BLaER1 treated with 17β-estradiol and CSF1 and Interleukin-3, amounts not matched to agents 10 nM and 100 nM (cell line): ENCODE data around the gene OR2A42.
"Not testable (repeated sequence)": the region's sequence is repeated elsewhere in the genome, so short reads cannot be mapped to it uniquely, and the experiment has no call there.

ENCODE experiments used
- H3K27ac ChIP-seq, 11 experiments: shearing (Covaris generic); formaldehyde crosslinking; 2 replicates each; pipeline ENCODE4 v1.8.1; 2022
- H3K27me3 ChIP-seq, 11 experiments: shearing (Covaris generic); formaldehyde crosslinking; 2 replicates each; pipeline ENCODE4 v1.8.1; 2022
- H3K36me3 ChIP-seq, 11 experiments: shearing (Covaris generic); formaldehyde crosslinking; 2 replicates each; pipeline ENCODE4 v1.8.1; 2022
- H3K4me1 ChIP-seq, 10 experiments: shearing (Covaris generic); formaldehyde crosslinking; 2 replicates each; pipeline ENCODE4 v1.8.1; 2022
- H3K4me2 ChIP-seq, 11 experiments: shearing (Covaris generic); formaldehyde crosslinking; 2 replicates each; pipeline ENCODE4 v1.8.1; 2022
- H3K4me3 ChIP-seq, 10 experiments: shearing (Covaris generic); formaldehyde crosslinking; 2 replicates each; pipeline ENCODE4 v1.8.1; 2022
- H3K9ac ChIP-seq, 11 experiments: shearing (Covaris generic); formaldehyde crosslinking; 2 replicates each; pipeline ENCODE4 v1.8.1; 2022
- H3K9me3 ChIP-seq, 11 experiments: shearing (Covaris generic); formaldehyde crosslinking; replicated peaks in 1 of 11; 2 replicates each; pipeline ENCODE4 v1.8.1; 2022
- H4K20me1 ChIP-seq, 11 experiments: shearing (Covaris generic); formaldehyde crosslinking; 2 replicates each; pipeline ENCODE4 v1.8.1; 2022

OR2A42 gene

GRCh38 chr7:144218581-144218980 is 20.8 kb downstream of the OR2A42 start:
- not testable (repeated sequence) for H3K27me3 ChIP-seq, H3K9ac ChIP-seq, H3K4me2 ChIP-seq, H3K4me1 ChIP-seq, H4K20me1 ChIP-seq, H3K36me3 ChIP-seq, H3K4me3 ChIP-seq, H3K27ac ChIP-seq, H3K9me3 ChIP-seq

DNA sequence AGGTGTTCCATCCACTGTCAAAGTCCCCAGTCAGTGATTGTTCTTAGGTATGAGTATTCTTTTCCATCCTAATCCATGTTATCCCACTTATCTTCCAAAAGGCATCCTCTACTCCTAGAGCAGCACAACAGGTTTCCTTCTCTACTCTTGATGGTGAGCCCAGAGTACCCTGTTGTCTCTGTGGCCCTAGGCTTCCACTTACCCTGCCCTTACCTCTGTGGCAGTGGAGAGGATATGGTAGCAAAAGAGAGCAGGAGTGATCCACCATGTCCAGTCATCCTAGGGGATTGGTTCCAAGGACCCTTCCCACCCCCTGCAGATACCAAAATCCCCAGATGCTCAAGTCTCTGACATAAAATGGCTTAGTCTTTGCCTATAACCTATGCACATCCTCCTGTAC is 22.2 kb downstream of the OR2A42 start:
- H3K27me3 ChIP-seq, H3K36me3 ChIP-seq, H3K4me2 ChIP-seq, H3K4me1 ChIP-seq, H3K4me3 ChIP-seq, H3K9me3 ChIP-seq, H4K20me1 ChIP-seq, H3K9ac ChIP-seq, H3K27ac ChIP-seq: not testable (repeated sequence)

GRCh38 chr7:144205306-144205705 is 34.1 kb downstream of the OR2A42 start:
- H3K9me3 ChIP-seq, H3K4me3 ChIP-seq, H3K9ac ChIP-seq, H3K27ac ChIP-seq, H3K27me3 ChIP-seq, H3K4me1 ChIP-seq, H3K4me2 ChIP-seq, H3K36me3 ChIP-seq, H4K20me1 ChIP-seq: not testable (repeated sequence)

DNA sequence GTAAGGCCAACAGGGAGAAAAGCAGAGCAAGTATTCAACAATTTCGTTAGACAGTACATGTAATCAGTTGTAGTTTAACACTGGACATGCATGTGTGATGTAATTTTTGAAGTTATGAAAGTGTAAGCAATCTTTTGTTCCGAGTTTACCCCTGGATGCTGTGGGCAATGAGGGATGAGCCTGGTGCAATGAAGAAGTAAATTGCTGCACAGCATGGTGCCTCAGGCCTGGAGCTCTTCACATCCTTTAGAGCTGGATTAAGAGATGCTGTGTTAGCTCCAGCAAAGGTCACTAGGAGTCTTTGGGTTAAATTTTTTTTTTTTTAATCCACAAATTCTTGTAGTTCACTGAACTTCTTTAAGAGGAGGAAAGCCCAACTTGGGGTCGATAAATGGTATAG is 36.3 kb downstream of the OR2A42 start:
- not testable (repeated sequence) for H3K27me3 ChIP-seq, H3K4me2 ChIP-seq, H3K9ac ChIP-seq, H3K4me1 ChIP-seq, H3K4me3 ChIP-seq, H3K36me3 ChIP-seq, H3K27ac ChIP-seq, H4K20me1 ChIP-seq, H3K9me3 ChIP-seq

GRCh38 chr7:144201978-144202377 is 37.4 kb downstream of the OR2A42 start:
- not testable (repeated sequence) for H3K9ac ChIP-seq, H3K9me3 ChIP-seq, H3K36me3 ChIP-seq, H3K4me1 ChIP-seq, H3K27me3 ChIP-seq, H3K27ac ChIP-seq, H4K20me1 ChIP-seq, H3K4me2 ChIP-seq, H3K4me3 ChIP-seq

DNA sequence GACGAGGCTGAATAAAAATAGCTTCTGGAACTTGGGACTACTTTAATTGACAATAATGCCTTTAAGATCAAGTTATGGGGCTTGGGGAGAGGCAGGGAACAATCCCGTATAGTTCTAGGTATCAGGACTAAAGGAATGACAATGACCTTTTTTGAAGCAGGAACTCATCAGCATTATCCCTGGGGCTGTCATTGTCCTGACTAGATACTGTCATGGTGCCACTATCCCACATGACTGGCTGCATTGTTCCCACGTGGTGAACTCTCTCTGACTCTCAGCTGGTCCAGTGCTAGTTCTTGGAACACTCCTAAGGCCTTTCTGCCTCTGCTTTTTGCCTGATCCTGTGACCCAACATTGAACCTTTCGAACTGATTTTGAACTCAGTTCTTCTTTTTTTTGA is 40.5 kb downstream of the OR2A42 start:
- not testable (repeated sequence) for H3K4me3 ChIP-seq, H3K4me1 ChIP-seq, H3K27me3 ChIP-seq, H3K9ac ChIP-seq, H4K20me1 ChIP-seq, H3K36me3 ChIP-seq, H3K9me3 ChIP-seq, H3K4me2 ChIP-seq, H3K27ac ChIP-seq

DNA sequence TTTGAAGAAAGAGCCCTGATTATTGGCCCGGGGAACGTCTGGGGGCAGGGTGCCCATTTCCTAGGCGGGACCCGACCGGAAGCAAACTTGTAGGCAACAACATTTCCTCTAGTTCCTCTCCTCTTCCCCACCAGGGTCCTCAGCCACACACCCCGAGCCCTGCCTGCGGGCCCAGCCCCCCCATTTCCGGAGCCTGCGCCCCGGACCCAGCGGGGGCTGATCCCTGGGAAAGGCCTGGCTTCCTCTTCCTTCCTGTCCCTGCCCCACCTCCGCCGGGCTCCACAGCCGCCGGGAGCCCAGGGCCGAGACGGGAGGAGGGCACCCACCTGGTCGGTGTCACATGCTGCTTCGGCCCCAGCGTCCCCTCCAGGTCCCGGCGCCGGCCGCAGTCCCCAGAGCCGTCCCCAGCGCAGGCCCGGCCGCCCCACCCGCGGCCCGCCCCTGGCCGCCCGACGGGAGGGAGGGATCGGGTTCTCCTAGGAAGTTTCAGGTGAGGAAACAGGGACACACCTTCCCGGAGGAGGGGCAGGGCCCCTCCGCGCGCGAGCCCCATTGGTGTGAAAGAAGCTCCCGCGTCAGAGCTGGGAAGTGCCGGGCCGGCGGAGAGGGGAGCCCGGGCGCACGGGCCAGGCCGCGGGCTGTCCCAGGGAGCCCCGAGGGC is 44.1 kb downstream of the OR2A42 start, which contains the start of gene ARHGEF35:
TSS of gene ARHGEF35 (minus strand) at position 622 of the 661 bp plus-strand sequence. CDS start 7,450 bp downstream, outside the sequence.
- H3K4me3 ChIP-seq = peak within 1 kb of the TSS in 3 of 10 experiments; percentile 41 to 50 (median 42); a peak in 3 of 20 replicates
- H3K4me1 ChIP-seq, H3K4me2 ChIP-seq, H3K36me3 ChIP-seq, H3K27me3 ChIP-seq, H3K9ac ChIP-seq, H4K20me1 ChIP-seq, H3K27ac ChIP-seq, H3K9me3 ChIP-seq: not testable (repeated sequence)

GRCh38 chr7:144194453-144194852 is 45.0 kb downstream of the OR2A42 start:
- not testable (repeated sequence) for H4K20me1 ChIP-seq, H3K9me3 ChIP-seq, H3K27me3 ChIP-seq, H3K4me2 ChIP-seq, H3K27ac ChIP-seq, H3K9ac ChIP-seq, H3K4me1 ChIP-seq, H3K36me3 ChIP-seq, H3K4me3 ChIP-seq

- H3K9me3 ChIP-seq, H4K20me1 ChIP-seq, H3K27me3 ChIP-seq, H3K36me3 ChIP-seq, H3K9ac ChIP-seq, H3K27ac ChIP-seq, H3K4me2 ChIP-seq, H3K4me3 ChIP-seq, H3K4me1 ChIP-seq: not testable (repeated sequence)
These were observed 45.6 kb downstream of the OR2A42 start for GRCh38 chr7:144193782-144194181.

GRCh38 chr7:144188578-144189171 is 50.7 kb downstream of the OR2A42 start:
- H3K9ac ChIP-seq, H3K27me3 ChIP-seq, H3K4me1 ChIP-seq, H3K4me2 ChIP-seq, H3K9me3 ChIP-seq, H3K4me3 ChIP-seq, H4K20me1 ChIP-seq, H3K36me3 ChIP-seq, H3K27ac ChIP-seq: not testable (repeated sequence)

DNA sequence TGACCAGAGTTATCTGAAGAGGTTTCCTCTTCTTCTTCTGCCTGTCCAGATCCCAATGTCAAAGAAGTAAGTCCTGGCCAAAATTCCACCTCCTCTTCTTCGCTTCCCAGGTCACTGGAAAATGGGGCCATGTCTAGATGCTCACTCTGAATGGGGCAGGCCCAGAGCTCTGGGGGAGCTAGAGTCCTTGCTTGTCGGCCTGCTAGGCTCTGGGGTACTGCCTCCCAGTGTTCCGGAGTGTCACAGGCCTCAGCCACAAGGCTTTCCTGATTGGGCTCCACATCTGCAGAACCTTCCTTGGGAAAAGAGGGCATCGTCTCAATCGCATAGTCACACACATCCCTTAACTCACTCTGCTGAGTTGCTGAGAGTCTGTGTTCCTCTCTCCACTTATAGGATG is 51.6 kb downstream of the OR2A42 start:
- H3K4me3 ChIP-seq, H3K27ac ChIP-seq, H3K27me3 ChIP-seq, H3K4me1 ChIP-seq, H3K9me3 ChIP-seq, H4K20me1 ChIP-seq, H3K36me3 ChIP-seq, H3K9ac ChIP-seq, H3K4me2 ChIP-seq: not testable (repeated sequence)

DNA sequence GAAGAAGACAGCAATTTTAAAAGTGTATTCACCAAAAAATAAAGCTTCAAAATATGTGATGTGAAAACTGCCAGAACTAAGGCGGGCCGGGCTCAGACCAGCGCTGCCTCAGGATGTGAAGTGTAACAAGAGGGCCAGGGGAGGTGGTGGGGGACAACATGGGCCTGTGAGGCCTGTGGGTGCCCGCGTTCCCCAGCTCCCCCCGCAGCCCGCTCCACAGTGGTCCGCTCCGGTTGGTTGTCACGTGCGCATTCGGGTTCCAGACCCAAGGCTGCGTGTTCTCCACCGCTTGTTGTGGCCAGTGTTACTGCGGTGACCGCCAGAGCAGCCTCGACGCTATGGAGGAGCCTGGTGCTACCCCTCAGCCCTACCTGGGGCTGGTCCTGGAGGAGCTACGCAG is 56.2 kb downstream of the OR2A42 start, which contains the start of gene CTAGE4:
TSS of gene CTAGE4 (plus strand) at position 301 of the 400 bp plus-strand sequence. CDS start at position 339, 38 bp downstream.
- not testable (repeated sequence) for H3K4me2 ChIP-seq, H4K20me1 ChIP-seq, H3K4me1 ChIP-seq, H3K36me3 ChIP-seq, H3K9ac ChIP-seq, H3K9me3 ChIP-seq, H3K27ac ChIP-seq, H3K27me3 ChIP-seq, H3K4me3 ChIP-seq

- H3K27me3 ChIP-seq, H3K9ac ChIP-seq, H3K4me2 ChIP-seq, H3K9me3 ChIP-seq, H4K20me1 ChIP-seq, H3K4me1 ChIP-seq, H3K27ac ChIP-seq, H3K4me3 ChIP-seq, H3K36me3 ChIP-seq: not testable (repeated sequence)
These were observed 60.3 kb downstream of the OR2A42 start for GRCh38 chr7:144179165-144179479.

DNA sequence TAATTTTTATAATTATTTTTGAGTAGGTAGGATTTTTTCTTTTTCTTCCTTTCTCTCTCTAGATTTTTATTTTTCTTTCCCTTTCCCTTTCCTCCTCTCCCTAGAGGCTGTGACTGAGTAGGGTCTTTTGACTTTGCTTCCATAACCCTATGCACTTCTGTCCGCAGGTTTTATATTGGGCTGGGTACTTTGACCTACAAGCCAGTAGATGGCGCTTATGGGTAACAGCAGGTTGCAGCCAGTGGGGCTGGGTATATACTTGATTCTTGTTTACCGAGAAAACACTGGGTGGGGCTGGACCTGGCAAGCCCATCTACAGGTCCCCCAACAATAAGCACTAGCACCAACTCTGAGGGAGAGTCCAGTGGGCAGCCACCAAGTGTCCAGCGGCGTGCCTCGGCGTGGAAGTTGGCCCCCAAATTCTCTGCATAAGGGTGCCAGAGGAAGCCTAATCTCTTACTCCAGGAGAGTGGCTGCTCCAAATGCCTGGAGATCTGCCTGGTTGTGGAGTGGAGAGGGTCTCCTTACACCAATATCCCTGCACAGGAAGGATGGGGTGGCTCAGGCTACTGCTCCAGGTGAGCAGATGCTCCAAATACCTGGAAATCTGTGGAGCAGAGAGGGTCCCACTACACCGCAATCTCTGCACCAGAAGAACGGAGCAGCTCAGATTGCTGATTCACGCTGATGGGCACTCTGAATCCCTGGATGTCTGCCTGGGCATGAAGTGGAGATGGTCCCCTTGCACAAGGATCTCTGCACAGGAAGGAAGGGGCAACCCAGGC is 60.8 kb downstream of the OR2A42 start:
- H4K20me1 ChIP-seq, H3K9ac ChIP-seq, H3K9me3 ChIP-seq, H3K4me1 ChIP-seq, H3K27ac ChIP-seq, H3K36me3 ChIP-seq, H3K4me3 ChIP-seq, H3K27me3 ChIP-seq, H3K4me2 ChIP-seq: not testable (repeated sequence)
